Kidney (tissue), 14 donors: ENCODE data around the gene ANO1. TPM values are rescaled to one million over a fixed set of nuclear protein-coding genes. Genes with fewer than 3 reads are reported as not detected.

Source experiments
- DNase-seq, 5 donors: peaks; one replicate each; pipeline ENCODE4 v3.0.0-alpha.2; 2013 to 2020
- FAIRE-seq: peaks from 2 replicates; lab custom pipeline; 2012; peaks lifted over from hg19 to GRCh38; lab: Jason Lieb, UNC
- H3K27ac ChIP-seq, 2 donors: one replicate each; pipeline ENCODE4 v1.7.0; 2013; ENCODE audit warnings: low read depth in 2 of 2, low read length in 2 of 2, inconsistent platforms in 1 of 2
- H3K27me3 ChIP-seq: one replicate; pipeline ENCODE4 v1.7.1; 2013; ENCODE audit warnings: low read length, inconsistent platforms; ENCODE audit not compliant: control insufficient read depth, insufficient read depth
- H3K36me3 ChIP-seq, 3 donors: one replicate each; pipeline versions ENCODE4 v1.7.0 to v1.7.1; 2013; ENCODE audit warnings: low read length in 3 of 3, control low read depth in 1 of 3, inconsistent platforms in 1 of 3; ENCODE audit not compliant: insufficient read depth in 3 of 3, control insufficient read depth in 2 of 3
- H3K4me1 ChIP-seq, 3 donors: one replicate each; pipeline versions ENCODE4 v1.7.0 to v1.7.1; 2013; ENCODE audit warnings: low read length in 3 of 3, inconsistent platforms in 1 of 3, low read depth in 1 of 3; ENCODE audit not compliant: control insufficient read depth in 2 of 3, insufficient read depth in 2 of 3
- H3K4me3 ChIP-seq, 3 donors: one replicate each; pipeline versions ENCODE4 v1.7.0 to v1.8.1; 2013; ENCODE audit warnings: low read length in 3 of 3, control low read depth in 1 of 3, inconsistent platforms in 1 of 3
- H3K9ac ChIP-seq, 3 donors: one replicate each; pipeline versions ENCODE4 v1.7.0 to v1.7.1; 2013; ENCODE audit warnings: low read length in 3 of 3, control low read depth in 1 of 3, inconsistent platforms in 1 of 3
- H3K9me3 ChIP-seq, 3 donors: one replicate each; pipeline versions ENCODE4 v1.7.0 to v1.7.1; 2013; ENCODE audit warnings: low read length in 3 of 3, control low read depth in 1 of 3, inconsistent platforms in 1 of 3; ENCODE audit not compliant: control insufficient read depth in 2 of 3, insufficient read depth in 1 of 3
- intact Hi-C: fragments of 100-400 bp; cut with DNase I; formaldehyde crosslinking; loops from one replicate; pipeline ENCODE4 v1.11.1; 2022
- polyA plus RNA-seq: library from polyadenylated mRNA; stranded (reverse); fragments of 350-450 nt; fragmentation: Illumina TruSeq; extraction: RNeasy Lipid Tissue Mini Kit (QIAGEN cat#74804); gene quantifications from one replicate; pipeline ENCODE4 v1.2.3, GENCODE V29; 2014; ENCODE audit warnings: low read depth, low replicate concordance; ENCODE audit not compliant: insufficient read depth
- total RNA-seq: library from RNA; stranded (reverse); fragmentation: NEBNext Ultra II Directional; extraction: Animal tissue kit (Norgen Biotek cat#: 25700); gene quantifications from one replicate; pipeline ENCODE4 v1.2.1, GENCODE V29; 2021
- TF ChIP-seq, protein P1 (sequence below): IDR thresholded peaks from 3 replicates; pipeline ENCODE4 v1.5.1; 2012; ENCODE audit warnings: mild to moderate bottlenecking, moderate library complexity, borderline replicate concordance; ENCODE audit not compliant: insufficient read depth; ENCODE audit errors: extremely low read depth
- donor health status: control.
- donor health status: control.
- donor health status: control.
- donor health status: control.
- donor health status: control.
- donor health status: DM: yes; HTN: yes; CAD: no.
- donor health status: Normal renal cell carcinoma (clear cell type).

ANO1 gene
- total and polyA plus RNA-seq, 2 donors from 2014 or later, result 2.0 to 15.1 TPM

GRCh38 chr11:70164705-70165104, 86.6 kb downstream of the ANO1 start:
- H3K4me3 ChIP-seq, result no peak overlapping the region
- FAIRE-seq, result no peak
- no peaks in the 10 kb centered on the region for H3K4me1 ChIP-seq
- H3K36me3 ChIP-seq, result no peaks in the 10 kb centered on the region
- H3K27me3 ChIP-seq, result no peaks in the 10 kb centered on the region
- intact Hi-C loops, result no loop called here
- H3K9ac ChIP-seq, result no peak overlapping the region
- TF ChIP-seq, protein P1, sequence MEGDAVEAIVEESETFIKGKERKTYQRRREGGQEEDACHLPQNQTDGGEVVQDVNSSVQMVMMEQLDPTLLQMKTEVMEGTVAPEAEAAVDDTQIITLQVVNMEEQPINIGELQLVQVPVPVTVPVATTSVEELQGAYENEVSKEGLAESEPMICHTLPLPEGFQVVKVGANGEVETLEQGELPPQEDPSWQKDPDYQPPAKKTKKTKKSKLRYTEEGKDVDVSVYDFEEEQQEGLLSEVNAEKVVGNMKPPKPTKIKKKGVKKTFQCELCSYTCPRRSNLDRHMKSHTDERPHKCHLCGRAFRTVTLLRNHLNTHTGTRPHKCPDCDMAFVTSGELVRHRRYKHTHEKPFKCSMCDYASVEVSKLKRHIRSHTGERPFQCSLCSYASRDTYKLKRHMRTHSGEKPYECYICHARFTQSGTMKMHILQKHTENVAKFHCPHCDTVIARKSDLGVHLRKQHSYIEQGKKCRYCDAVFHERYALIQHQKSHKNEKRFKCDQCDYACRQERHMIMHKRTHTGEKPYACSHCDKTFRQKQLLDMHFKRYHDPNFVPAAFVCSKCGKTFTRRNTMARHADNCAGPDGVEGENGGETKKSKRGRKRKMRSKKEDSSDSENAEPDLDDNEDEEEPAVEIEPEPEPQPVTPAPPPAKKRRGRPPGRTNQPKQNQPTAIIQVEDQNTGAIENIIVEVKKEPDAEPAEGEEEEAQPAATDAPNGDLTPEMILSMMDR, result no peak
- H3K9me3 ChIP-seq, result no peaks in the 10 kb centered on the region
- DNase-seq, result no peak
- H3K27ac ChIP-seq, result no peak overlapping the region

GRCh38 chr11:70167120-70167519, 89.0 kb downstream of the ANO1 start:
- FAIRE-seq (no peak), DNase-seq (no peak)
- Histone ChIP-seq H3K9ac (no peak overlapping the region), H3K36me3 (no peaks in the 10 kb centered on the region), H3K27ac (no peak overlapping the region), H3K27me3 (no peaks in the 10 kb centered on the region), H3K4me3 (no peak overlapping the region), H3K4me1 (no peaks in the 10 kb centered on the region), H3K9me3 (no peaks in the 10 kb centered on the region)
- TF ChIP-seq, protein P1, result no peak
- intact Hi-C loops, result no loop called here

- no peak for FAIRE-seq
Measured at GRCh38 chr11:70167723-70168404, 89.7 kb downstream of the ANO1 start.

More at GRCh38 chr11:70167723-70168404, 89.7 kb downstream of the ANO1 start:
- TF ChIP-seq, protein P1, result no peak
- Histone ChIP-seq H3K9ac (no peak overlapping the region), H3K4me1 (no peaks in the 10 kb centered on the region), H3K9me3 (no peaks in the 10 kb centered on the region), H3K27me3 (no peaks in the 10 kb centered on the region), H3K4me3 (no peak overlapping the region), H3K27ac (no peak overlapping the region), H3K36me3 (no peaks in the 10 kb centered on the region)
- intact Hi-C loops, result no loop called here
- DNase-seq, result no peak
